ENCODE data around the gene IFIH1.

IFIH1 gene

DNA sequence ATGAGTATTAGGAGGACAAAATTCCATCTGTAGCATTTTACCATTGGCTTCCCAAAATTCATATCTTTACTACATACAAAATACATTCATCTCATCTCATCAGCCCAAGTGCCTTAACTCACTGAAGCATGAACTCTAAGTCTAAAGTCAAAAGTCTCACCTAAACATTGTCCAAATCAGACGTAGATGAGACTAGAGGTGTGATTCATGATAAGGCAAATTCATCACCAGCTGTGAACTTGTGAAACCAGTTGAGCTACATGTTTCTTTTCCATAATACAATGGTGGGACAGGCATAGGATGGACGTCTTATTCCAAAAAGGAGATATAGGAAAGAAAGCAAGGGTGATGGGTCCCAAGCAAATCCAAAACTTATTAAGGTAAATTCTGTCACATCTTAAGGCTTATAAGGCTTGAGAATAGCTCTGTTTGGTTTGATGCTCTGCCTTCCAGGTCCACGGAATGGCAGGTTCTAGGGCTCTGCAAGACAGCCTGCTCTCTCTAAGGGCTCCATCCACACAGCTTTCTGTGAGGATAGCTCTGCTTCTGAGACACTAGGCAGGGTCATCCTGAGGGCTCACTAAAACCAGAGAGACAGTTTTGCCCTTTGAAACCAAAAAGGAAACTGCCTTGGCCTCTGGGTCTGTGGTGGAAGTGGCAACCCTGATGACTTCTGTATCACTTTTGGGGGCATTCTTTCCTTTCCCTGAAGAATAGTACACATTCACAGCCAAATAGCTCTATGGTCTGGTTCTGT is 9.6 kb downstream of the IFIH1 start:
- DNase-seq = no peak

DNA sequence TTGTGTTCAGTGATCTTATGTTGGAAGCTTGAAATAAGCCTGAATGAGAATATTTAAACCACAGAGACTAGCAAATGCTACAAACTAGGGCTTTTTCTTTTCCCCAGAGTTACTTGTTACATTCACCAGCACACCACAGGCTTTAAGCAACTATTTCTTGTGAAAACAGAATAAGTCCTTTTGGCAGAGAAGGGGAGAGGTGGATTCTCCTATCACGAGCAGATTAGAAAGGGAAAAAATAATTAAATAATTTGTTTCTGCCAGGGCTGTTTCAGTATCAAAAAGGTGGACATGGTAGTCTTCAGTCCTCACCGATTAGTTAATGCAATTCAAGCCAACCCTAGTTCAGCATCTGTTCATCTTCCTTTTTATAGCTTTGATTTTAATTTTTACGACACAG is 12.6 kb downstream of the IFIH1 start:
- no peak for DNase-seq

DNA sequence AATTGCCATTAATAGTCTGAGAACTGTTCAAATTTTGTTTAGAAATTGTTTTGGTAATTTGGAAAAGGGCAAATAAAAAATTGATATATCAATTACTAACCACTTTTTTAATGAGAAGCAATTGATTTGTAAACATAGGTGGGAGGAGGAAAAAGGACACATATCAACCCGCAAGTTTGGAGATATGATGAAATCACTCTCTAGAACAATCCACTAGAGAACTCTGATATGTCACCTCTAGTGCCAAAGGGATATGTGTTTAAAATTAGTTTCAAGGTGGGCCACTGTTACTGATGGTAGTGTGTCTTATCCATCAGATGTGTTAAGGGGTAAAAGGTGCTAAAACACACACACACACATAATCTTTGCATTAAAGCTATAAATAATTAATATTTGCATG is 16.6 kb downstream of the IFIH1 start:
- no peak for DNase-seq

- DNase-seq = no peak
Measured at GRCh38 chr2:162301151-162301804, 17.2 kb downstream of the IFIH1 start.

DNA sequence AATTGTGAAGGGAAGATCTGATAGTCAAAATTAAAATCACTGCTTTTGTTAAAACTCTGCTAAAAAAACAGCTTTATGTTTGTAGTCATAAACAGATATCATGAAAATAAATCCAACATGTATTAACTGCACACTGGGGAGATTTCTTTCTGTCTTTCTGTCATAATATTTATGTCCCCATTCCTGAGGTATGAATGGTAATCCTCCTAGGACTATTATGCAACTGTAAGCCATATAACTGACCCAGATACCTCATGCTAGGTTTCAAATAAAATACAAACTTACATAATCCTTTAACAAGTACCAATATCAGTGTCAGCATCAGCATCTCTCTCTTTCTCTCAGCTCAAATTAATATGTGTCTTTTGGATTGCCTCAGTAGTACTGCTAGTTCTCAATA is 18.2 kb downstream of the IFIH1 start:
- no peak for DNase-seq

GRCh38 chr2:162298669-162299335 is 19.7 kb downstream of the IFIH1 start:
- no peak for DNase-seq

GRCh38 chr2:162297925-162298552 is 20.4 kb downstream of the IFIH1 start:
- no peak for DNase-seq

GRCh38 chr2:162295009-162295408 is 23.5 kb downstream of the IFIH1 start:
- DNase-seq = no peak

DNA sequence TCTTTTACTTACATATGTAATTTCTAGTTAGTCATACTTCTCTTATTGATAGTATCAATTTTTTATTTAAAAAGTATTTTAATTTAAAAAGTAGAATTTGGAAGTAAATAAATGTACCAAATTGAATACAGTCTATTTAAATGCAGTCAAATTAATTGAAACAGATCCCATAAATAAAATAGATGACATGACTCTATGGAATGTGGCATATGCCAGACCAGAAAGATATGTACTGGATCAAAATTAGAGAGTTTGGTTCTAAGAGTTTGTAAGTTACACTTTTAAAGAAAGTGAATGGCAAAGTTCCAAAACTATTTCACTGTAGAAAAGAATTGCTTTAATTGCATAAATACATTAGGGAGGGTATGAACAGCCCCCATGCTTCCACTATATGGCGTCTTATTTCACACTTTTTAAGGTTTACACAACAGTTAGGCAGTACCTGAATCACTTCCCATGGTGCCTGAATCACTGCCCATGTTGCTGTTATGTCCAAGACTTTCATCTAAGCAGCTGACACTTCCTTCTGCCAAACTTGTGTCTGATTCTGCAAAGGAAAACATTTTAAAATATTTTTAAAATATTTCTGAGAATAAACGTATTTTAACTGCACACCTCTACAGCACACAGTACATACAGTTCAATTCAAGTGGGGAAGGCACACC is 25.2 kb downstream of the IFIH1 start:
- DNase-seq = no peak

GRCh38 chr2:162291748-162292147 is 26.7 kb downstream of the IFIH1 start:
- DNase-seq = no peak

GRCh38 chr2:162282765-162283425 is 35.6 kb downstream of the IFIH1 start:
- DNase-seq = no peak

- DNase-seq = no peak
Measured at GRCh38 chr2:162280654-162281053, 37.8 kb downstream of the IFIH1 start.

- DNase-seq = no peak
Measured at GRCh38 chr2:162277381-162277780, 41.1 kb downstream of the IFIH1 start.

- DNase-seq = no peak
Measured at GRCh38 chr2:162267996-162268395, 50.5 kb downstream of the IFIH1 start.

- no peak for DNase-seq
Measured at GRCh38 chr2:162267496-162267895, 51.0 kb downstream of the IFIH1 start.

- no peak for DNase-seq
Measured at GRCh38 chr2:162266460-162266760, 52.1 kb downstream of the IFIH1 start.

DNA sequence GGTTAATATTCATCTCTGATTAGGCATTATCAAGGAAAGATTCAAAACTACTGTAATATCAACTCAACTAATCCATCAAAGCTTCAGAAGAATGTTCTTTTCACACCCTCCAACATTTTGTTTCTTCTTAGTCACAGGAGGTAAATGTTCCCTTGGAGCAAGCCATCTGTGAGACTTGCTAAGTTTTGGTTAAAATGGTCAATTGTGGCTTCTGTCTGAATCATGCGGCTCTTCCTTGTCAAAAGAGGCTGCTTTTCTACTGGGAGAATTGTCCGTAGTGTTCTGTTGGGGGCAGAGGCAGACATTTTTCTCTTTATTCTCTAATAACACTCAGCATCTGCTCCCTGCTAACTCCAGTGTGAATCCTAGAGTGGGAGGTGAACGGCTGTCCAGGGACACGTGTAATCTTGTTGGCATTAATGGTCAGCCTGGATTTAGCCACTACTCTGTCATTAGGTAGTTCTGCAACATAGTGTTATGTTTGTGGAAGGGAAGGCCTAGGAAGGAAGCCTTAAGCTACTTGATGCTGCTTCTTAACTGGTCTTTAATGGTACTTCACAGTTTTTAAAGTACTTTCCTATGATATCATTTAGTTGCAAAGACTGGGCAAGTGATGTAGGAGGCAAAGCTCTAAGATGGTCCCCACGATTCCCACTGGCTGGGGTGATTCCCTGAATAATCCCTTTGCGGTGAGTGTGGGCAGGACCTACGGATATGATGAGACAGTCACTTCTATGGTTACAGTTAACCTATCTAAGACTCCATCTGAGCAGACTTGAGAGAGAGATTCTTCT is 52.6 kb downstream of the IFIH1 start:
- DNase-seq = no peak

- no peak for DNase-seq
Measured at GRCh38 chr2:162261032-162261945, 57.2 kb downstream of the IFIH1 start.

GRCh38 chr2:162258686-162259085 is 59.8 kb downstream of the IFIH1 start:
- no peak for DNase-seq

GRCh38 chr2:162258169-162258568 is 60.3 kb downstream of the IFIH1 start:
- DNase-seq = no peak

DNA sequence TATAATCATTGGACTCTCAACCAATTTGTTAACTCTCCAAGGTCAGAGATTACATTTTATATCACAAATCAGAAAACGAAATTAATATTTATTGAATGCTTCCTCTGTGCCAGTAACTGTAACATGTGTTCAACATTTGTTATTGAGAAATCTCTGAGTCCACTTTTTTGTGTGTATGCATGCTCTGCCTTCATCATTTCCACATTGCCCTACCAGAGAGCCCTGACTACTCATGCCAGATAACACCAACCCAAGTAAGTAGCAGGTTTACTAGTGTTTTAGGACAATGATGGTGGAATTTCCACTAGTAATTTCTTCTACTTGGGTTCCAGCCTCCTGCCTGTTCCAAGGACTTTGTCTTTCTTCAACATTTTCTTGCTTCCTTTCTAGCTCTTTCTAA is 61.1 kb downstream of the IFIH1 start:
- DNase-seq = no peak

Data from NCI-H187 treated with DMSO at 0.1 percent for 48 hours (cell line).